ENCODE results near the gene FARSA.

- no peak for TF ChIP-seq POLR2A (IDR thresholded peaks at IDR 0.05; ENCODE audit: low read depth, low read length)
- TF ChIP-seq TAF1 (IDR thresholded peaks at IDR 0.05; ENCODE audit: low read depth, low read length), result no peak
- no peak for TF ChIP-seq POLR2AphosphoS5 (IDR thresholded peaks at IDR 0.05; ENCODE audit: low read depth, low read length)
- no peak for TF ChIP-seq POU2F2 (IDR thresholded peaks at IDR 0.05; ENCODE audit: low read depth, low read length)
- no peak for TF ChIP-seq SPI1 (IDR thresholded peaks at IDR 0.05; ENCODE audit: low read depth, low read length)
Observed at GRCh38 chr19:12936582-12936981, 3.1 kb upstream of the FARSA start.

All from GM12891 (cell line).